Renal cortex interstitium (tissue), 11 donors: Measurements from ENCODE around the gene CHRNA4. TPM values are rescaled to one million over a fixed set of nuclear protein-coding genes. Genes with fewer than 3 reads are reported as not detected.

Experiments
- DNase-seq, 11 donors: peaks; one replicate each; pipeline ENCODE4 v3.0.0-alpha.2; 2013; ENCODE audit warnings: low read depth in 9 of 11, low spot score in 4 of 11; ENCODE audit errors: extremely low read depth in 1 of 11
- polyA plus RNA-seq, 3 donors: library from polyadenylated mRNA; unstranded; fragments of 120-200 nt; gene quantifications; one replicate each; pipeline ENCODE4 v1.2.1, GENCODE V29; 2013; ENCODE audit not compliant: insufficient read length in 3 of 3

The CHRNA4 gene
- polyA plus RNA-seq, 3 donors, result 9.5 to 37.9 (median 11.4) TPM

DNA sequence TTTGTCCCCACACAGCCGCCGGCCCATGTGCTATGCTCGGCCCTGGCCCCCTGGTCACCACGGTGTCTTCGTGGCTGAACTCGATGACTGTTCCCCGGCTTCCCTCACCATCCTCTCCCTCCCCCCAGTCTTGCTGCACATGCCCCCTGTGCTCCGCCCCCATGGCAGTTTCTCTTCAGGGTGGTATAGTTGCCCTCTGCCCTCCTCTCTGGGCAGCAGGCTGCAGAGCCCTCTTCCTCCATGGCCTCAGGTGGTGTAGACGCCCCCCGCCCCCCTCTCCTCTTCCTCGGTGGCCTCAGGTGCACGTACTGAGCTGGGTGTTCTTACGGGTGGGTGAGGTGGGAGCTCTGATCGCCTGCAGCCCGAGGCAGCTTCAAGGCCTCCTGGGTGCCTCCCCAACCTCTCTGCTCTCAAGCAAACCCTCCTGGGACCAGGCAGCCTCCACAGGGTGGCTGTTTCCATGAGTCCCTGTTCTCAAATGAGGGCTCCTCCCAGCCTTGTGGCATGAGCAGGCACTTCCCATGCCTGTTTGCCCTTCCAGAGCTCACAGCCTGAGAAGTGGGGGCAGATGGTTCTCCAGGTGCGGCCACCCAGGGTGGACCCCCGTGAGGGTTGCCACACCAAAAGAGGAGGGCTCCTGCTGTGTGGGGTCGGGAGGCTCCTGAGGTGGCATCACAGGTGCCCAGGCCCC lies 43.4 kb downstream of the CHRNA4 start:
- DNase-seq, result no peak

DNA sequence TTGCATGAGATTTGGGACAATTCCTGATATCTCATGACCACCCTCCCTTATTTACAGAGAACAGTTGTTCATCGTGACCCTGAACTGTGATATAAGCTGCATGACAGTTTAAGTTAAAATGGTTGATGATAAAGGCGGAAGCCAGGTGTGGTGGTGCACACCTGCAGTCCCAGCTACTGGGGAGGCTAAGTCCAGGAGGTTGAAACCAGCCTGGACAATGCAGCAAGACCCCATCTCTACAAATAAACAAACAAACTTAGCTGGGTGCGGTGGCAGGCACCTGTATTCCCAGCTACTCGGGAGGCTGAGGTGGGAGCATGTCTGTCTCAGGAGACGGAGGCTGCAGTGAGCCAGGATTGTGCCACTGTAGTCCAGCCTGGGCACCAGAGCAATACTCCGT lies 44.1 kb downstream of the CHRNA4 start:
- no peak for DNase-seq

DNA sequence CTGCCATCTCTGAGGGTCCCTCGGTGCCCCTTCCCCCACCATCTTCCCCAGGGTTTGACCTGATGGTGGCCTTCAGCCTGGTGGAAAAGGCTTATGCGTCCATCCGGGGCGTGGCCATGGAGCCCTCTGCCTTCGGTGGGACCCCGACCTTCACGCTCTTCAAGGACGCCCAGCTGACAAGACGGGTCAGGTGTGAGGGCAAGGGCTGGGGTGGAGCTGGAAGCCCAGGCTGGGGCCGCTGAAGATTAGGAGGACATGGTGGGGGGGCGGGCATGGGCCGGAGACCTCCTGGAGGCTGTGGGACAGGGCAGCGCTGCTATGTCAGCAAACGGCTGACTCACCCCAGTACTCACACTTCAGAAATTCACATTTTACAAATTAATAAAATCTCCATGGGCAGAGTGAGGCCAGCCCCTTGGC lies 44.6 kb downstream of the CHRNA4 start:
- no peak for DNase-seq

DNA sequence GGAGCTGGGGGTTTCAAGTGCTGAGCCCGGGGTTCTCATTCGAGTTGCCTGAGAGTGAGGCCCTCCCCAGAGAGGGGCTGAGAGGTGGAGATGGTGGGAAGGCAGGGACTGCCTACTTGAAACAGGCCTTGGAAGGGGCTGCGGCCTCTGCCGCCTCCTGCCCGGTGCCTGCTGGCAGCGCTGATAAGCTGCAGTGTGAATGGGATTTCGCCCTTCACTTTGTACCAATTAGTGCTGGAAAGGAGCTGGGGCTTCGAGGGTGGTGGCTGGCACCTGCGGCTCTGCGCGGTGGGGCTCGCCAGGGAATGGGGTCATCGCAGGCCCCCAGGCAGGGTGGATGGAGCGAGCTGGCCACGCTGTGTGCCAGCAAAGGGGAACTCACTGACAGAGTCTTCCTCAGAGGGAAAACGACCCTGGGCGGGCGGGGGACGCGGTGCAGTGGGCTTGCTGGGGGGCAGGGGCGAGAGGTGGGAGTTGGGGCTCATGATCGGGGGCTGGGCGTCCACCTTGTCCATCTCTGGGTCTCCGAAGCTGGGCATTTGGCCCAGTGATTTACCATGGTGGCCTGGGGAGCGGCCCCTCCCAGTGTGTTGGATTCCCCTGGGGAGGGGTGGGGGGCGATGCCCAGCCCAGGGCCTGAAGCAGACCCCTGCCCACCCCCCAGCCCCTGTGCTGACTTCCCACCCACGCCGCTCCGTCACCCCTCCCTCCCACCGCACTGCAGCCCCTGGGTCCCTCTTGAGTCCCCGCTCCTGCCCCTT lies 45.2 kb downstream of the CHRNA4 start:
- no peak for DNase-seq

DNA sequence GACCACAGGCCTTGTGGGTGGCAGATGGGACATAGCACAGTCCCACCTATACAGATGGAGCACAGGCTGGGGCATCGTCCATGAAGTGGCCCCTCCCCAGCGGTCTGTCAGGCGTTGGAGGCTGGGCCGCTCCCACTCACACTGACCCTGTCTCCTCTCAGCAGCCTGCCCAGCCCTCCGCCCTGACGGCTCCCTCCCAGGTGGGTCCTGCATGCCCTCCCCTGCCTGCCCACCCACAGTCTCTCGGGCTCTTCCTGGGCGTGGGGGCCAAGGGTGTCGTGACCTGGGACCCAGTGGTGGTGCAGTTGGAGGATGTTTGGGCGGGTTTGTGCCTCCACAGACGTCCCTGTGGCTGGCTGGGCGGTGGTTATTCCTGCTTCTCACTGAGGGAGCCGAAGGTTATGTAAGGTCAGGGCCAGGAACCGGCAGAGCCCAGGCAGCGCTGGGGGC lies 45.9 kb downstream of the CHRNA4 start:
- no peak for DNase-seq

DNA sequence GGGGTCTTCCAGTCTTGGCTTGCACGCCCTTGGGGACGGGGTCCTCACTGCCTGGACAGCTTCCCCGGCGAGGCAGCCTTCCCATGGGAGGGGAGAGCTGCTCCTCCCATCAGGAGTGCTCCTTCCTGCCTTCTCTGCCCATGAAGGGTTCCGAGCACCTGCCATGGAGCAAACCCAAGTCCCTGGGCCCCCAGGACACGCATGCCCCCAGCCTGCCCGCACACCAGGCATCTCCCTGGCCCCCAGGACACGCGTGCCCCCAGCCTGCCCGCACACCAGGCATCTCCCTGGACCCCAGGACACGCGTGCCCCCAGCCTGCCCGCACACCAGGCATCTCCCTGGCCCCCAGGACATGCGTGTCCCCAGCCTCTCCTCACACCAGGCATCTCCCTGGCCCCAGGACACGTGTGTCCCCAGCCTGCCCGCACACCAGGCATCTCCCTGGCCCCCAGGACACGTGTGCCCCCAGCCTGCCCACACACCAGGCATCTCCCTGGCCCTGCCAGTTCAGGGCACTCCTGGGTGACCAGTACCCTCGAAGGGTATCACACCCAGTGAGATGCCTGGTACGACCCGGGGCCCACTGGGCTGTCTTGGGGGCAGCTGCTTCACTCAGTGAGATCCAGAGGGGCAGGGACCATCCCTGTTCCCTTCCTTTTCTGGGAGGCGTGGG lies 46.4 kb downstream of the CHRNA4 start:
- DNase-seq, result no peak

DNA sequence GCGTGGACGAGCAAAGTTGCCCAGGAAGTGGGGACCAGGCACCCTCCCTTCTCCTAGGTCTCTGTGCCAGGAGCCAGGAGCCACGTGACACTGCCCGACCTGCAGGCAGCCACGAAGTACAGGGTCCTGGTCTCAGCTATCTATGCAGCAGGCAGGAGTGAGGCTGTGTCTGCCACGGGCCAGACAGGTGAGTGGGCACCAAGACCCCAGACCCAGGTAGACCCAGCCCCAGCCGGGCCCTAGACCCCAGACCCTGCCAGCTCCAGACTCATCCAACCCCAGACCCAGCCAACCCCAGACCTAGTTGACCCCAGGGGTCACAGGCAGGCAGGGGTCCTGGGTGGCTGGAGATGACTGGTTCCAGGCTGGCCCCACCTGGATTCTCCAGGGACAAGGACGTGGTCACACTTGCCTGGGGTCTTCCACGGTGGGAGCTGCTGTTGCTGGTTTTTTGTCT lies 47.1 kb downstream of the CHRNA4 start:
- DNase-seq, result no peak

DNA sequence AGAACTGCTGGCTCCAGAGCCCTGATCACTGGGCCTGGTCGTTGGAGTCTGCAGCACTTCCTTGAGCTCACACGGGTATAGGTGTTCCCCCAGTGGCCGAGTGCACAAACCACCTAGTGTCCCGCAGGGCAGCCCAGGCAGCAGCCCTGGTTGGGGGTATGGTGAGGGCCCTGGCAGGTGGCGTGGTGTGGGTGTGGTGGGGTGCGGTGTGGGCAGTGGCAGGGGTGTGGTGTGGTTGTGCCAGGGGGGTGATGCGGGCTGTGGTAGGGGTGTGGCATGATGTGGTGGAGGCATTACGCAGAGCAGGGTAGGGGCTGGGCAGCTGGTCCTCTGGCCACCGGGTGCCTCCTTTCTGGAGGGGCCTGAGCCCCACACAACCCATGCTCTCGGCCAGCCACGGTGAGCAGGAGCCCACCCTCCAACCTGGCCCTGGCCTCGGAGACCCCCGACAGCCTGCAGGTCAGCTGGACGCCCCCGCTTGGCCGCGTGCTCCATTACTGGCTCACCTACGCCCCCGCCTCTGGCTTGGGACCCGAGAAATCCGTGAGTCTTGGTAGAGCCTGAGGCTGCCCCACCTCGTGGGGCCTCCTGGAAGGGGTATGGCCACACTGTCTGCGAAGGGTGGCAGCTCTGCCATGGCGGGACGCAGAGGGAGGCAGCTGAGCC lies 47.7 kb downstream of the CHRNA4 start:
- DNase-seq, result no peak

DNA sequence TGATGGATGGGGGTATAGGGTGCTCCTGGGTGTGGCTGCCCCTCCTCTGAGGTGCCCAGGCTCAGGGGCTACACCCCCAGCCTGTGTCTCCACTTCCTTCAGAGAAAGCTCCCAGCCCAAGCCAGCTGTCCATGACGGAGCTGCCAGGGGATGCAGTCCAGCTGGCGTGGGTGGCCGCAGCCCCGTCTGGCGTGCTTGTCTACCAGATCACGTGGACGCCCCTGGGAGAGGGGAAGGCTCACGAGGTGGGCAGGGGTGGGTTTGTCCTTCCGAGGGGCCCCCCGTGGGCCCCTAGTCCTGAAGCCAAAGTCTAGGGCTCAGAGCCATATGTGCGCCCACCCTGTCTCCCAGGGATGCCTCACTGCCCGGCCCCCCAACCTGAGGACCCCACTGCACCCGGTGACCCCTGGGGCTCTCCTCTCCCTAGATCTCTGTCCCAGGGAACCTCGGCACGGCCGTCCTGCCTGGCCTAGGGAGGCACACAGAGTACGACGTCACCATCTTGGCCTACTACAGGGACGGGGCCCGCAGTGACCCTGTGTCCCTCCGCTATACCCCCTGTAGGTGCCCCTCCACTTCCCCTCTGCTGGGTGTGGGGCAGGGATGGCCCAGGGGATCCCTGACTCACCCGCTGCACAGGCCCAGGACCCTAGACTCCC lies 48.3 kb downstream of the CHRNA4 start:
- DNase-seq, result peak in 7 of 11 donors; percentile 54 to 76 (median 62)

DNA sequence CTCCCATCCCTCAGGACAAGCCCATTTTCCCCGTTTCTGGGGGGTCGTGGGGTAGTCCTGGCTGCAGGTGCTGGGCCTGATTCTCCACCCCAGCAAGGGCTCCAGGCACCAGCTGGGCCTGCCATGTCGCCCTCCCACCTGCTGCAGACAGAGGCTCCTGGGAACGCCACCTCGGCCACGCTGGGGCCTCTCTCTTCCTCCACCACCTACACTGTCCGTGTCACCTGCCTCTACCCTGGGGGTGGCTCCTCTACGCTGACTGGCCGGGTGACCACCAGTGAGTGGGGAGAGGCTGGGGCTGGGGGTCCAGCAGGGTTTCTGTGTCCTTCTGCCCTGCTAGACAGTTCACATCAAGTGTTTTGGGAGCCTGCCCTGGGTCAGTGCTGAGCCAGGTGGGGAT lies 48.9 kb downstream of the CHRNA4 start:
- DNase-seq, result no peak

DNA sequence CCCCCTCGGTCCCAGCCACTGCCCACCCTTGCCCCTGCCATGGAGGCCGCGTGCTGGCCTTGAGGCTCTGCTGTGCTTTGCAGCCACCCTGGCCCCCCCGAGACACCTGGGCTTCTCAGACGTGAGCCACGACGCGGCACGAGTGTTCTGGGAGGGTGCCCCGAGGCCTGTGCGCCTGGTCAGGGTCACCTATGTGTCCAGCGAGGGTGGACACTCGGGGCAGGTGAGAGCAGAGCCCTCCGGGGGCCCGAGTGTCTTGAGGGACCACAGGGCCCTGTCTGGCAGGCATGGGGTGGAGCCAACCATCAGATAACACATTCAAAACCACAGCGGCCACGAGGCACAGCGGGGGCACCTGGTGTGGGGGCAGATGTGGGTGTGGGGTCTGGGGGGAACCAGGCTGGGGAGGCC lies 49.3 kb downstream of the CHRNA4 start:
- no peak for DNase-seq

DNA sequence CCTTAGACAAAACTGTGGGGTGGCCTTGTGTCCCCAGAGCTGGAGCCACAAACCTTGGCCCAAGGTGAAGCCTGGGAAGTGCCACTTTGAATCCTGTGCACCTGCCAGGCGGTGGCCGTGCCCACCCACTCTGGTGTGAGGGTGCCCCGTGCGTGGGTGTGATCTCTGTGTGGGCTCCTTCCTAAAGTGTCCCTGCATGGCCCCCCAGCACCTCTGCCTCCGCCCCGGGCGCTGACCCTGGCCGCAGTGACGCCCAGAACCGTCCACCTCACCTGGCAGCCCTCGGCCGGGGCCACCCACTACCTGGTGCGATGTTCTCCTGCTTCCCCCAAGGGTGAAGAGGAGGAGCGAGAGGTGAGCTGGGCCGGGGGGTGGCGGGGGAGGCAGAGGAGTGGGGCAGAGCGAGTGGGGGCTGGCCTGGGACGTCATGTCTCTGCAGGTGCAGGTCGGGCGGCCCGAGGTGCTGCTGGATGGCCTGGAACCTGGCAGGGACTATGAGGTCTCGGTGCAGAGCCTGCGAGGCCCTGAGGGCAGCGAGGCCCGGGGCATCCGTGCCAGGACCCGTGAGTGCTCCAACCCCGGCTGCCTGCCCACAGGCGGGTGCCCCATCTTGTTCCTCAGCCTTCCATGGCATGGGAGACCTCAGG lies 49.8 kb downstream of the CHRNA4 start:
- DNase-seq, result no peak

DNA sequence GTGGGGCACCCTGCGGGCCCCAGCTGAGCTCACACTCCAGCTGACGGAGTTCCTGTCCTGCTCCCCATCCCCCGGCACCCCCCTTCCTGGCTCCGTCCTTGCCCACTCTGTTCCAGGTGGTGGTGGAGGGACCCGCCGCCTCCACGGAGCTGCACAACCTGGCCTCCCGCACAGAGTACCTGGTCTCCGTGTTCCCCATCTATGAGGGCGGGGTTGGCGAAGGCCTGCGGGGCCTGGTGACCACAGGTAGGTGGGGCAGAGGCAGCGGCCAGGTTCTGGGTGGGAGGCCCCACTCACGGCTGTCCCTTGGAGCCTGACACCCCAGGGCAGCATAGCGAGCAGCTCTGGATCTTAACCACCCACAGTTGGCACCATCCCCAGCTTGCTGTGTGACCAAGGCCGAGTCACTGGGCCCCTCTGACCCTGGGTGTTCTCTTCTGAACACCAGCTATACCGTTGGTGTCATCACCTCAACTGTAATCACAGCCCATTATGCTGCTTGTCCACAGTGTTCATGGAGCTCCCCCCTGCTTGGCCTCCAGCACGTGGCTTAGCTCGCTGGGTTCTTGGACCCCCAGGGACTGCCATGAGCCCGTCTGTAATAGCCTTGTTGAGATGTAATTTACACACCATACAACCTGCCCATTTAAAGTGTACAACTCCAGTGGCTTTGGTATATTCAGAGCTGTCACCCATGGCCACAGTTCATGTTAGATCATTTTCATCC lies 50.7 kb downstream of the CHRNA4 start:
- no peak for DNase-seq

DNA sequence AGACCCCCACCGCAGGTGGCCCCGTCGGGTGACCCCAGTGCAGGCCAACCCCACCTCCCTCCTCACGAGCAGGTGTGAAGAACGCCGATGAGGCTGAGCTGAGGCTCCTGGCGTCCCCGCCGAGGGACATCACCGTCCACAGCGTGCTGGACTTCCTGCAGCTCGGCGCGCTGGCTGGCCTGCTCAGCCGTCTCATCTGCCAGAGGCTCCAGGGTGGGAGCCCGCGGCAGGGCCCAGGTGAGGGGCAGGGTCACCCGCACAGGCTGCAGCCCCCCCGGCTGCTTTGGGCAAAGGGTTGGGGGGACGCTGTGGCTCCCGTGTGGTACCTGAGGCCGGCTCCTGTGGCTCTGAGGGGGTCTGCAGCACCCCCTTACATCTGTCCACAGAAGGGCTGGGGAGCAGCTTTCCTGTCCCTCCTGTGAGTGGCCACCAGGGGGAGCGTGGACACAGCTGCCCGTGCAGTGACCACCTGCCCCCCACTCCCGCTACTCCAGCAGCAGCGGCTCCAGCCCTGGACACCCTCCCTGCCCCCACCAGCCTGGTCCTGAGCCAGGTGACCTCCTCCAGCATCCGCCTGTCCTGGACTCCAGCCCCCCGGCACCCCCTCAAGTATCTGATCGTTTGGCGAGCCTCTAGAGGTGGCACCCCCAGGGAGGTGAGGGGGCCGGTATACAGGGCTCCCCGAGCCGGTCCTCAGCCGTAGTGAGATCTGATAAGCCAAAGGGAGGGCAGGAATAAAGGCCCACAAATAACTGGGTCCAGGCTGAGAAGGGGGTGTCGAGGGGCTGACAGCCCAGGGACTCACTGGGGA lies 51.7 kb downstream of the CHRNA4 start:
- peak in 2 of 11 donors; percentile 45 to 47 for DNase-seq

DNA sequence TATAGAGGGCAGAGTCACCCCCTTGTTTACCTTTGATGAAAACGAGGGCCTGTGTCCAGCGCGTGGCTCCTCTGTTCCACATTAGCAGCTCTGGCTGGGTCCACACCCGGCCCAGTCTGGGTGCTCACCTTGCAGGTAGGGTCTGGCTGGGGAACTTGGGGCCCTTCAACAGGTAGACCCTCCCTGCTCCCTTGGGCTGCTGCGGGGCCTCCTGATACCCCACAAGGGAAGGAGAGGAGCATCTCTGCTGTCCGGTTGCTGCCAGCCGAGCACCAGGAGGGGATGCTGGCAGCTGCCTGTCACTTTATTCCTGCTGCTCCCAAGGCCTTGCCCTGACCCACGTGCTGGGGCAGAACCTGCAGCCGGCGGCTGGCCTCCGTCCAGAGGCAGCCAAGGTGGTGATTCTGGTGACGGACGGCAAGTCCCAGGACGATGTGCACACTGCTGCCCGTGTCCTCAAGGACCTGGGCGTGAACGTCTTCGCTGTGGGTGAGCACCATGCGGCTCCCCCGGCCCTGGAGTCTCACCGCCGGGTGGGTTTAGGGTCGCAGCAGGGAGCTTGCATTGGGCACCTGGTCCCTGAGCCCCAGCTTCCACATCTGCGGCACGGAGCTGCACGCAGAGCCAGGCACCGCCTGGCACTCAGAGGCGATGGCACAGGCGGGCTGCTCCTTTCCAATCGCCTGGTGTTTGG lies 52.8 kb downstream of the CHRNA4 start:
- no peak for DNase-seq

DNA sequence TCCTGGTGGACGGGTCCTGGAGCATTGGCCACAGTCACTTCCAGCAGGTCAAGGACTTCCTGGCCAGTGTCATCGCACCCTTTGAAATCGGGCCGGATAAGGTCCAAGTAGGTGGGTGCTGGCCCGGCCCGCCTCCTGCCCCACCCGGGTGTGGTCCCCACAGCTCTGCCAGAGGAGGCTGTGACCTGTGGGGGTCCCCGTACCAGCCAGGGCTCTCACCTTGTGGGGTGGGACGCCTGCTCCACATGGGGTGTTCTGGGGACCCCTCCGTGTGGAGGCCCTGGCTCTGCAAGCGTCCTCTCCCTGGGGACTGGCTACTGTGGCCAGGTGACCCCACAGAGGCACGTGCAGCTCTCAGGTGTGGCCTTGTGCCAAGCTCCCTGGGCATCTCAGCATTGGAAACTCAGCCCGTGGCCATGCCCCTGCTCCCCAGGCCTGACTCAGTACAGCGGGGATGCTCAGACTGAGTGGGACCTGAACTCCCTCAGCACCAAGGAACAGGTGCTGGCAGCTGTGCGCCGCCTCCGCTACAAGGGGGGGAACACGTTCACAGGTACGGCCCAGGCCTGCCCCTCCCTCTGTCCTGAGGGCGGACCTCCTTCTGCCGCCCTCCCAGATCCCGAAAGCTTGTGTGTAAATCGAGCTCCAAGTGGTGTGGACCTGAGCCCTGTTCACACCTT lies 53.5 kb downstream of the CHRNA4 start:
- DNase-seq, result no peak
